CD14-positive monocyte (primary cell): ENCODE measurements around the gene CEP120. TPM values are rescaled to one million over a fixed set of nuclear protein-coding genes. Genes with fewer than 3 reads are reported as not detected.

ENCODE experiments used
- DNase-seq, 3 donors: peaks; one replicate each; pipeline ENCODE4 v3.0.0-alpha.2; 2011 to 2022
- H2AFZ ChIP-seq: 2 replicates; pipeline ENCODE4 v1.6.0; 2012; ENCODE audit warnings: mild to moderate bottlenecking, low read depth, low read length, inconsistent platforms; ENCODE audit not compliant: insufficient read depth, poor library complexity, severe bottlenecking
- H3K27ac ChIP-seq, 2 donors: 1 replicate in 1 of 2; 2 replicates in 1 of 2; pipeline ENCODE4 v1.5.1; 2012 to 2013; ENCODE audit warnings: low read length in 2 of 2, control low read depth in 1 of 2, inconsistent platforms in 1 of 2, low read depth in 1 of 2, mild to moderate bottlenecking in 1 of 2
- H3K27me3 ChIP-seq, 2 donors: one replicate each; pipeline versions ENCODE4 v1.6.0 to v1.6.1; 2011 to 2013; ENCODE audit warnings: low read length in 2 of 2; ENCODE audit not compliant: control insufficient read depth in 2 of 2, insufficient read depth in 2 of 2
- H3K36me3 ChIP-seq, 2 donors: replicated peaks in 1 of 2; 1 replicate in 1 of 2; 2 replicates in 1 of 2; pipeline versions ENCODE4 v1.5.1 to v1.6.1; 2012 to 2013; ENCODE audit warnings: low read length in 2 of 2, control low read depth in 1 of 2, inconsistent platforms in 1 of 2, mild to moderate bottlenecking in 1 of 2; ENCODE audit not compliant: insufficient read depth in 2 of 2, control insufficient read depth in 1 of 2
- H3K4me1 ChIP-seq, 2 donors: 1 replicate in 1 of 2; 2 replicates in 1 of 2; pipeline versions ENCODE4 v1.5.1 to v1.6.1; 2012 to 2013; ENCODE audit warnings: low read length in 2 of 2, control low read depth in 1 of 2, inconsistent platforms in 1 of 2, mild to moderate bottlenecking in 1 of 2, moderate library complexity in 1 of 2; ENCODE audit not compliant: insufficient read depth in 2 of 2, control insufficient read depth in 1 of 2
- H3K4me2 ChIP-seq: replicated peaks from 2 replicates; pipeline ENCODE3; 2012; ENCODE audit warnings: low read length, moderate library complexity, mild to moderate bottlenecking; ENCODE audit not compliant: poor library complexity, severe bottlenecking; ENCODE audit errors: extremely low read depth
- H3K4me3 ChIP-seq, 3 experiments: fragments of 200-600 bp in 1 of 3; sonication (generic) in 1 of 3; replicated peaks in 1 of 3; 1 replicate in 2 of 3; 2 replicates in 1 of 3; pipeline ENCODE4 v1.5.1; 2011 to 2013; ENCODE audit warnings: low read length in 3 of 3, mild to moderate bottlenecking in 3 of 3, control low read depth in 2 of 3, low read depth in 2 of 3, inconsistent platforms in 1 of 3, moderate library complexity in 1 of 3
- H3K79me2 ChIP-seq: 2 replicates; pipeline ENCODE4 v1.6.0; 2012; ENCODE audit warnings: mild to moderate bottlenecking, control low read depth, inconsistent platforms, low read length, moderate library complexity; ENCODE audit not compliant: insufficient read depth
- H3K9ac ChIP-seq: 2 replicates; pipeline ENCODE4 v1.6.0; 2017; ENCODE audit warnings: low read length, mild to moderate bottlenecking; ENCODE audit not compliant: insufficient read depth, poor library complexity, severe bottlenecking
- H3K9me3 ChIP-seq, 2 donors: replicated peaks in 1 of 2; 1 replicate in 1 of 2; 2 replicates in 1 of 2; pipeline versions ENCODE4 v1.5.1 to v1.6.1; 2012 to 2013; ENCODE audit warnings: low read length in 2 of 2, control low read depth in 1 of 2; ENCODE audit not compliant: control insufficient read depth in 1 of 2, insufficient read depth in 1 of 2
- H4K20me1 ChIP-seq: 2 replicates; pipeline ENCODE4 v1.6.0; 2012; ENCODE audit warnings: mild to moderate bottlenecking, low read length, control low read depth, moderate library complexity; ENCODE audit not compliant: insufficient read depth
- H3K27ac Mint-ChIP-seq, 7 donors: one replicate each; pipeline ENCODE4 v1.8.0; 2020; ENCODE audit warnings: mild to moderate bottlenecking in 7 of 7, mixed read lengths in 7 of 7, moderate library complexity in 6 of 7, inconsistent platforms in 2 of 7
- H3K27me3 Mint-ChIP-seq, 3 donors: one replicate each; pipeline ENCODE4 v1.8.0; 2021 to 2022; ENCODE audit warnings: low read depth in 3 of 3, mild to moderate bottlenecking in 3 of 3, mixed read lengths in 3 of 3, moderate library complexity in 3 of 3, inconsistent platforms in 1 of 3
- H3K36me3 Mint-ChIP-seq, 2 donors: one replicate each; pipeline ENCODE4 v1.8.0; 2020; ENCODE audit warnings: mixed read lengths in 2 of 2, inconsistent platforms in 1 of 2, mild to moderate bottlenecking in 1 of 2
- H3K4me1 Mint-ChIP-seq: one replicate; pipeline ENCODE4 v1.8.0; 2020; ENCODE audit warnings: mild to moderate bottlenecking, mixed read lengths
- H3K4me3 Mint-ChIP-seq, 2 donors: one replicate each; pipeline ENCODE4 v1.8.0; 2020; ENCODE audit warnings: mild to moderate bottlenecking in 2 of 2, mixed read lengths in 2 of 2, moderate library complexity in 1 of 2
- H3K9me3 Mint-ChIP-seq, 7 donors: one replicate each; pipeline ENCODE4 v1.8.0; 2020 to 2022; ENCODE audit warnings: mixed read lengths in 7 of 7, mild to moderate bottlenecking in 6 of 7, moderate library complexity in 6 of 7, inconsistent platforms in 2 of 7
- CTCF ChIP-seq: fragments of 200-600 bp; IDR thresholded peaks from one replicate; pipeline ENCODE4 v1.8.0; 2022; ENCODE audit warnings: antibody characterized with exemption, mild to moderate bottlenecking
- WGBS: methylation state at CpG from one replicate; pipeline ENCODE4 v1.1.5; 2013; ENCODE audit warnings: missing lambda C conversion rate; ENCODE audit not compliant: insufficient coverage; 5-methylcytosine and 5-hydroxymethylcytosine counted together
- intact Hi-C, 2 donors: fragments of 100-400 bp; cut with micrococcal nuclease; formaldehyde crosslinking; loops; one replicate each; pipeline versions ENCODE4 v1.15.0 to v1.15.1; 2023
- polyA plus RNA-seq, 3 donors: library from polyadenylated mRNA; depleted of rRNA in 1 of 3; unstranded in 2 of 3; stranded (reverse) in 1 of 3; fragments of 300-500 nt in 2 of 3; fragments of >200 nt in 1 of 3; fragmentation: Illumina TruSeq in 2 of 3; gene quantifications; 1 replicate in 2 of 3; 2 replicates in 1 of 3; pipeline ENCODE4 v1.2.3, GENCODE V29; 2012 to 2021

Gene CEP120
- polyA plus RNA-seq, 3 donors: 6.4 to 7.2 (median 6.6) TPM

GRCh38 chr5:123351820-123352219 is 71.4 kb downstream of the CEP120 start:
- no peak for TF ChIP-seq CTCF

GRCh38 chr5:123351240-123351639 is 72.0 kb downstream of the CEP120 start:
- H4K20me1 ChIP-seq: no peaks in the 10 kb centered on the region
- H3K4me3 ChIP-seq: no peak overlapping the region
- DNase-seq: no peak
- Mint-ChIP-seq H3K36me3 (peaks cover 32 to 33% of the 10 kb centered on the region in 2 donors), H3K9me3 (peaks cover 0 to 6% (median 2%) of the 10 kb centered on the region in 7 donors), H3K27ac (no peak overlapping the region), H3K4me1 (peaks cover 2% of the 10 kb centered on the region), H3K4me3 (no peak overlapping the region), H3K27me3 (no peaks in the 10 kb centered on the region)
- no peaks in the 10 kb centered on the region for H3K9me3 ChIP-seq
- peaks cover 31 to 41% of the 10 kb centered on the region in 2 donors for H3K36me3 ChIP-seq
- H3K79me2 ChIP-seq: no peaks in the 10 kb centered on the region
- H3K4me1 ChIP-seq: no peaks in the 10 kb centered on the region
- WGBS: no CpG with 5 or more reads among the region's 1 CpG
- no peak overlapping the region for H3K4me2 ChIP-seq
- no peak overlapping the region for H2AFZ ChIP-seq
- TF ChIP-seq CTCF: no peak
- intact Hi-C loops: no loop called here
- no peak overlapping the region for H3K27ac ChIP-seq
- H3K9ac ChIP-seq: no peak overlapping the region
- no peaks in the 10 kb centered on the region for H3K27me3 ChIP-seq

More at GRCh38 chr5:123351820-123352219, 71.4 kb downstream of the CEP120 start:
- no peak overlapping the region for H2AFZ ChIP-seq
- H3K4me3 ChIP-seq: no peak overlapping the region
- Mint-ChIP-seq H3K36me3 (peaks cover 32 to 34% of the 10 kb centered on the region in 2 donors), H3K4me1 (peaks cover 2% of the 10 kb centered on the region), H3K27me3 (no peaks in the 10 kb centered on the region), H3K4me3 (no peak overlapping the region), H3K9me3 (peaks cover 0 to 9% (median 3%) of the 10 kb centered on the region in 7 donors), H3K27ac (no peak overlapping the region)
- intact Hi-C loops: no loop called here
- H3K4me1 ChIP-seq: no peaks in the 10 kb centered on the region
- H3K36me3 ChIP-seq: peaks cover 29 to 36% of the 10 kb centered on the region in 2 donors
- no peaks in the 10 kb centered on the region for H3K27me3 ChIP-seq
- H3K27ac ChIP-seq: no peak overlapping the region
- DNase-seq: no peak
- no peak overlapping the region for H3K9ac ChIP-seq
- H3K79me2 ChIP-seq: no peaks in the 10 kb centered on the region
- WGBS: no CpG with 5 or more reads among the region's 2 CpGs
- H3K9me3 ChIP-seq: no peaks in the 10 kb centered on the region
- H4K20me1 ChIP-seq: no peaks in the 10 kb centered on the region
- no peak overlapping the region for H3K4me2 ChIP-seq
